ENCODE measurements around the gene ARHGEF10L. TPM values are rescaled to one million over a fixed set of nuclear protein-coding genes. Genes with fewer than 3 reads are reported as not detected.

ARHGEF10L gene
- total RNA-seq, 1 experiment from 2014 or later = 11.2 TPM

GRCh38 chr1:17672226-17672625 is 132.7 kb downstream of the ARHGEF10L start:
- Histone ChIP-seq H3K27ac (ENCODE audit: low read length) (no peak overlapping the region), H3K4me2 (ENCODE audit: low read length) (no peak overlapping the region), H4K20me1 (ENCODE audit: low read length) (no peaks in the 10 kb centered on the region), H3K36me3 (ENCODE audit: low read depth, low read length) (no peaks in the 10 kb centered on the region), H3K27me3 (ENCODE audit: low read length) (no peaks in the 10 kb centered on the region), H3K9me3 (ENCODE audit: low read length) (no peaks in the 10 kb centered on the region), H3K79me2 (ENCODE audit: low read length) (no peaks in the 10 kb centered on the region), H3K4me3 (ENCODE audit: low read length) (no peak overlapping the region), H3K4me1 (ENCODE audit: insufficient read depth, low read length) (no peaks in the 10 kb centered on the region), H3F3A (ENCODE audit: low read length, unreplicated experiment) (no peaks in the 10 kb centered on the region), H3K9me2 (replicated peaks; ENCODE audit: low read length) (no peaks in the 10 kb centered on the region), H3K9ac (ENCODE audit: low read length) (no peak overlapping the region), H2AFZ (ENCODE audit: low read length) (no peak overlapping the region)
- ATAC-seq (no peak), DNase-seq (no peak)
- no TSS peak for BruUV-seq (replicated peaks)
- no peak for TF ChIP-seq EZH2phosphoT487 (IDR thresholded peaks at IDR 0.05; ENCODE audit: borderline replicate concordance, low read length)
- TF ChIP-seq EZH2 (IDR thresholded peaks at IDR 0.05; ENCODE audit: low read length, unreplicated experiment) = no peak
- TF ChIP-seq CTCF (conservative IDR thresholded peaks at IDR 0.05; ENCODE audit: low read depth, low read length) = no peak
- ChIA-PET POLR2A (ENCODE audit: unreplicated experiment) (no interaction called here), CTCF (no interaction called here)
- intact Hi-C loops (cut with micrococcal nuclease) = no loop called here

- no TSS peak for BruUV-seq (replicated peaks)
- H3K27ac ChIP-seq (ENCODE audit: low read length) = no peak overlapping the region
- CTCF ChIA-PET = no interaction called here
- H3K9ac ChIP-seq (ENCODE audit: low read length) = no peak overlapping the region
- H3K36me3 ChIP-seq (ENCODE audit: low read depth, low read length) = no peaks in the 10 kb centered on the region
- no peak overlapping the region for H2AFZ ChIP-seq (ENCODE audit: low read length)
- POLR2A ChIA-PET (ENCODE audit: unreplicated experiment) = no interaction called here
- DNase-seq = no peak
- intact Hi-C loops (cut with micrococcal nuclease) = no loop called here
- H3K4me3 ChIP-seq (ENCODE audit: low read length) = no peak overlapping the region
- no peaks in the 10 kb centered on the region for H3K9me2 ChIP-seq (replicated peaks; ENCODE audit: low read length)
- H3K9me3 ChIP-seq (ENCODE audit: low read length) = no peaks in the 10 kb centered on the region
- no peaks in the 10 kb centered on the region for H3K79me2 ChIP-seq (ENCODE audit: low read length)
- ATAC-seq = no peak
- no peaks in the 10 kb centered on the region for H4K20me1 ChIP-seq (ENCODE audit: low read length)
- no peak overlapping the region for H3K4me2 ChIP-seq (ENCODE audit: low read length)
- H3K4me1 ChIP-seq (ENCODE audit: insufficient read depth, low read length) = no peaks in the 10 kb centered on the region
- no peaks in the 10 kb centered on the region for H3K27me3 ChIP-seq (ENCODE audit: low read length)
- H3F3A ChIP-seq (ENCODE audit: low read length, unreplicated experiment) = no peaks in the 10 kb centered on the region
- TF ChIP-seq EZH2phosphoT487 (IDR thresholded peaks at IDR 0.05; ENCODE audit: borderline replicate concordance, low read length) = no peak
- no peak for TF ChIP-seq EZH2 (IDR thresholded peaks at IDR 0.05; ENCODE audit: low read length, unreplicated experiment)
- no peak for TF ChIP-seq CTCF (conservative IDR thresholded peaks at IDR 0.05; ENCODE audit: low read depth, low read length)
These were observed 134.0 kb downstream of the ARHGEF10L start for GRCh38 chr1:17673329-17674072.

GRCh38 chr1:17674726-17675500 is 135.4 kb downstream of the ARHGEF10L start:
- BruUV-seq (replicated peaks) = no TSS peak
- intact Hi-C loops (cut with micrococcal nuclease) = no loop called here
- TF ChIP-seq EZH2phosphoT487 (IDR thresholded peaks at IDR 0.05; ENCODE audit: borderline replicate concordance, low read length) = no peak
- no peak for TF ChIP-seq EZH2 (IDR thresholded peaks at IDR 0.05; ENCODE audit: low read length, unreplicated experiment)
- no peak for TF ChIP-seq CTCF (conservative IDR thresholded peaks at IDR 0.05; ENCODE audit: low read depth, low read length)
- Histone ChIP-seq H3F3A (ENCODE audit: low read length, unreplicated experiment) (no peaks in the 10 kb centered on the region), H3K4me2 (ENCODE audit: low read length) (no peak overlapping the region), H2AFZ (ENCODE audit: low read length) (no peak overlapping the region), H3K27me3 (ENCODE audit: low read length) (no peaks in the 10 kb centered on the region), H3K9me2 (replicated peaks; ENCODE audit: low read length) (no peaks in the 10 kb centered on the region), H3K79me2 (ENCODE audit: low read length) (no peaks in the 10 kb centered on the region), H3K9me3 (ENCODE audit: low read length) (no peaks in the 10 kb centered on the region), H4K20me1 (ENCODE audit: low read length) (no peaks in the 10 kb centered on the region), H3K4me3 (ENCODE audit: low read length) (no peak overlapping the region), H3K36me3 (ENCODE audit: low read depth, low read length) (no peaks in the 10 kb centered on the region), H3K4me1 (ENCODE audit: insufficient read depth, low read length) (no peaks in the 10 kb centered on the region), H3K9ac (ENCODE audit: low read length) (no peak overlapping the region), H3K27ac (ENCODE audit: low read length) (no peak overlapping the region)
- POLR2A ChIA-PET (ENCODE audit: unreplicated experiment) = no interaction called here
- no peak for ATAC-seq
- no peak for DNase-seq
- CTCF ChIA-PET = no interaction called here

Data from PC-3 (cell line).